HG03432 (cell line): ENCODE data around the gene RAB27A.
A peak's percentile ranks its signal among the peaks of the same experiment; 100 is the strongest.
"Not testable (repeated sequence)": the region's sequence is repeated elsewhere in the genome, so short reads cannot be mapped to it uniquely, and the experiment has no call there.

Experiments used
- ATAC-seq: cut with Tn5 transposase; IDR thresholded peaks from one replicate; pipeline ENCODE4 v1.9.1; 2021; ENCODE audit warnings: mild to moderate bottlenecking, moderate library complexity; ENCODE audit not compliant: unreplicated experiment

RAB27A gene

GRCh38 chr15:55282284-55282833 is 7.3 kb downstream of the RAB27A start:
- ATAC-seq = no peak

DNA sequence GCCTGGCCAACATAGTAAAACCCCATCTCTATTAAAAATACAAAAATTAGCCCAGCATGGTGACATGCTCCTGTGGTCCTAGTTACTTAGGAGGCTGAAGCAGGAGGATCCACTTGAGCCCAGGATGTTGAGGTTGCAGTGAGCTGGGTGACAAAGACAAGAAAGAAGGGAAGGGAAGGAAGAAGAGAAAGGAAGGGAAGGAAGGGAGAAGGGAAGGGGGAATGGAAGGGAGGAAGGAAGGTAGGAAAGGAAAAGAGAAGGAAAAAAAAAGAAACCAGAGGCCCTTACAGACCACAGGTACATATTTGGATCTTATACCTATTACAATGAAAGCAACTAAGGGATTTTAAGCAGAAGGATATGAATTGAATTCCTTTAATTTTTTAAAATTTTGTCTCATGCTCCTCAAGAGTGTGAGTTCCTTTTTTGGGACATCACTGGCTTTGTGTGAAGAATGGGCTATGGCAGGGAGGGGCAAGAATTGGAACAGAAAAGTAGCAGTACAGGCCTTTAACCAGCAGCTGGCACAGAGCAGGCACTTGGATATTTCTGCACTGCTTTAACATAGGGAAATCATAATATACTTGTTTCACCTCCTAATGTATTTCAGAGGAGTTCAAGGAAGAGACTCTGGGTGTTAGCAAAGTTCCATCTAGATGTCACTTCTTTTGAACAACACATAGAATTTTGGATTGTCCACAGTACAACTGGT is 7.9 kb downstream of the RAB27A start:
- ATAC-seq = no peak

DNA sequence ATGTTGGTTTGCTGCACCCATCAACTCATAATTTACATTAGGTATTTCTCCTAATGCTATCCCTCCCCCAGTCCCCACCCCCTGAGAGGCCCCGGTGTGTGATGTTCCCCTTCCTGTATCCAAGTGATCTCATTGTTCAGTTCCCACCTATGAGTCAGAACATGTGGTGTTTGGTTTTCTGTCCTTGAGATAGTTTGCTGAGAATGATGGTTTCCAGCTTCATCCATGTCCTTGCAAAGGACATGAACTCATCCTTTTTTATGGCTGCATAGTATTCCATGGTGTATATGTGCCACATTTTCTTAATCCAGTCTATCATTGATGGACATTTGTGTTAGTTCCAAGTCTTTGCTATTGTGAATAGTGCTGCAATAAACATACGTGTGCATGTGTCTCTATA is 9.0 kb downstream of the RAB27A start:
- ATAC-seq = not testable (repeated sequence)

DNA sequence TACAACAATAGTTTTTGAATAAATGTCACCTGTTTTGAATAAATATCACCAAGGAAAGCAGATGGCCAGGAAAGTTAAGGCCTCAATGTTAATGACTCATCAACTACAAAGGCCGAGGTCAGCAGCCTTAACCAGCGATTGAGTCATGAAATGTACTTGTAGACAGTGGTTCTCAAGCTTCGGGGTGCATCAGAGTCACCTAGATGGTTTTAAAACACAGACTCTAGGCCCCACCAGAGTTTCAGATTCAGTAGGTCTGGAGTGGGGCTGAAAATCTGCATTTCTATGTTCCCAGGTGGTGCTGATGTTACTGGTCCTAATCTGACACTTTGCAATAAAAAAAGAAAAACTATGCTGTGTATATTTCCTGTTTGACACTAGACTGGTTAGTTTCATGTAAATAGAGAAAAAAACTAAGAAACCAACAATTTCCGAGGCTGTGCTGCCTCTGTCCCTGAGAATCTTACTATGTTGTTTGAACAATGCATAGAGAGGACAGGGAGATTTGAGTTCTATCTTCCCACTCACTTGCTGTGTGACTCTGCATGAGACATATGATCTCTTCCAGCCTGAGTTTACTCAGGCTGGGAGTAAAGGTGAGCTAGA is 9.8 kb downstream of the RAB27A start:
- ATAC-seq = peak; percentile 84

- ATAC-seq = no peak
These were observed 10.4 kb downstream of the RAB27A start for GRCh38 chr15:55279100-55279745.

GRCh38 chr15:55277715-55278114 is 11.9 kb downstream of the RAB27A start:
- ATAC-seq = no peak

- peak; percentile 63 for ATAC-seq
These were observed 12.5 kb downstream of the RAB27A start for GRCh38 chr15:55277116-55277564.

- no peak for ATAC-seq
These were observed 13.3 kb downstream of the RAB27A start for GRCh38 chr15:55276324-55276723.

DNA sequence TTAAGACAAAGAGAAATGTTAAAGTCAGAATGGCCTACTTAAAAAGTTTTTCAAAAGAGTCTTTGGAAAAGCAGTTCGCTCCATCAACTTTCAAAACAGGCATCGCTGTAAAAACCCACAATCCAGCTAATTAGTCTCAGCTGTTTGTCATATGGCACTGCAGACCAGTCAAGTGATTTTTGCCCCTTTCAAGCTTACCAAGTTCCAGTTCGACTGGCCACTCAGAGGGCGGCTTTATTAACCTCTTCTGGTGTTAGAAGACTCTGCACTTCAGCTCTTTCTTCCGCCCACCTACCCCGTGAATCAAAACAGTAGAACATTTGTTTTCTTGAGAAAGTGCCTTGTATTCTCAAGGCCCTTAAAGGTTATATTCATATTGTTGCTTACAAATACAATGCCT is 19.3 kb downstream of the RAB27A start:
- no peak for ATAC-seq

GRCh38 chr15:55268176-55268695 is 21.4 kb downstream of the RAB27A start:
- no peak for ATAC-seq

DNA sequence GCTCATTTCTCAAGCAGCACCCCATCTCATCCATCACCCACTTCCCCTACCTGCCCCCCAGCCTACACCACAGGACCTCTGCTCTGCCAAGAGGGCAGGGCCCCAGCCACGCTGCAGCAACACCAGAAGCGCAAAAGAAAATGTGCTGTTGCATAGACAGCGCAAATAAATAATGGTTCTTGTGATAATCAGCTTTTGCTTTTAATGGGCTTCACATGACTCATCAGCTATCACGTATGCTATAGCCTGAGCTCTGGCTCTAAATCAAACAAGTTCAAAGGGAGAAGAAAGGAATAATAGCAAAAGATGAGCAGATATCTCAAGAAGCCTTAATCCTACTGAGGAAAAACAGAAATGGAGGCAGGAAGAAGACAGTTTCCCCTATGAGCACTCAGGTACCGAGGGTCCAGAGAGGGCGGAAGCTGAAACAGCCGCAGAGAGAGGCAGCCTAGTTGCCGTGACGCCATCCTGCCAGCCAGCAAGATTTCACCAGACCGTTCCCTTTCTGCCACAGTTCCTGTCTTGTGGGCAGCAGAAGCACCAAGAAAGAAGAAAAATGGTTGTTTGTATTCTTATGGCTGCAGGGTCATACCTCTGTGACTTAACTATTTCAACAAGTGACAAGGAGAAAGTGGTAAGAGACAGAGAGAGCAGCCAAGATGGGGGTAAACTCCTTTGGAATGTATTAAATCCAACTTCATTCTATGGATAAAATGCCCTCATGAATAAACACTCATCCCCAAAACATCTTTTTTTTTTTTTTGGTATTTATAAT is 22.0 kb downstream of the RAB27A start:
- peak; percentile 97 for ATAC-seq

GRCh38 chr15:55266547-55266946 is 23.1 kb downstream of the RAB27A start:
- ATAC-seq = no peak

GRCh38 chr15:55260562-55261131 is 29.0 kb downstream of the RAB27A start:
- ATAC-seq = no peak

GRCh38 chr15:55257938-55258337 is 31.7 kb downstream of the RAB27A start:
- peak; percentile 52 for ATAC-seq

DNA sequence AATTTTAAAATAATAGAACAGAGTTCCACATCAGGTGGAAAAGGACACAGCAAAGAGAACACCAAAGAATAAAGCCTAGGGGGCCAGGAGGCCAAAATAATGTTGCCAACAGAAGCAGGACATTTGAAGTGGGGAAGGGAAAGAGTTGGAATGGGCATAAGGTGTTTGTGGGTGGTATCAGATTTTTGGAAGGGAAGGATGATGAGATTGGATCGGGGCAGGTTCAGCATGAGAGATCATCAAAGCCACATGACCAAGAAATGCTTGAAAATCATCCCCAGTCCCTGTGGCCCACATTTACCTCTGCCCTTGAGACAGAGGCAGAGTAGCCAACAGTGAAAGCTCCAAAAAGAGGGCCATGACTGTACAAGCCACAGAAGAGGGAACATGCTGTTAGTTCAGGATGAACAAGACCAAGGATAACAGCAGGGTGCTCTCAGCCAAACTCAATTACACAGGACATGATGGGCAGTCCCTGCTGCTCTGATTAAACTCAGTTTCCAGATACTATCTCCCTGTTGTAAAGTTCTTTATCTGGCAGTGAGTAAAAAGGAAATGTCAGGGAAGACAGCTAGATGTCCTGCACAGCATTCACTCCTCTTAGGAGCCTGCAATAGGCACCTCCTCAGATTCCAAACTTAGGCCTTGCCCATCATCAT is 32.5 kb downstream of the RAB27A start:
- ATAC-seq = no peak

- ATAC-seq = peak; percentile 32
These were observed 33.2 kb downstream of the RAB27A start for GRCh38 chr15:55256281-55257011.

DNA sequence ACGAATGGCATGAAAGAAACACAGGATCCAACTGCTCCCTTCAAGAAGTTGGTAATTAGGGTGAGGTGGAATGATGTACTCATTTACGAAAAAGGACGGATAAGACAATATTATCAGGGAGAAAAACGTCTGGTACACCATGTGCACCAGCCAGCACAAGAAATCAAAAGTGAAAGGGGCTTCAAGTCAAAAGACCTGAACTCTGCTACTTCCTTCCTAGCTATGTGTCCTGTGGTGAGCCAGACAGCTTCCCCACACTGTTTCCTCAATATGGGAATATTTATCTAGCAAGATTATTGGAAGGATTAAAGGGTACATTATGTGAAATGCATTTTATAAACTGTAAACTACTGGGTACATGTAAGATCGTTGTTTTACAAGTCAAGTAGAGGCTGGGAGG is 33.9 kb downstream of the RAB27A start:
- ATAC-seq = peak; percentile 58

GRCh38 chr15:55254916-55255679 is 34.5 kb downstream of the RAB27A start:
- ATAC-seq = peak; percentile 55

DNA sequence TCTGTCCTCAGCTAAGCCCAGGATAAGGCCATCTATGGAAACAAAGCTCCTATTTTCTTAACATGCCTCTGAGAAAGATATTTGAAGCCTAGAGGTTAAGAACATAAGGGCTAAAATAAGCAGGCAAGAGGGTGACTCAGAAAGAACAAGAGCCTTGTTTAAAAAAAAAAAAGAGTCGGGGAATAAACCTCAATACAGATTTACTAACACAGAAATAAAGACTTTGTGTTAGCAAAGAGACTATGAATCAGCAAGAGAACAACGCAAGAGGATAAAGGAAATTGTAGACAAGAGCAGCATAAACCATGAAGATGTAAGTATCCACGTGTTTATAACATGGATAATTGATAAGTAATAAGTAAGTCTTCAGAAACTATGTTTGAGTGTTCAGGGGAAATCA is 36.0 kb downstream of the RAB27A start:
- no peak for ATAC-seq
